ENCODE data around the gene DLG1.

DLG1 gene

GRCh38 chr3:197244751-197245150 lies 53.7 kb downstream of the DLG1 start:
- peaks cover 2% of the 10 kb centered on the region for H3K36me3 ChIP-seq (ENCODE audit: control insufficient read depth, insufficient read depth, low read length)
- H3K27me3 ChIP-seq (replicated peaks; ENCODE audit: control insufficient read depth, insufficient read depth, low read length) = no peaks in the 10 kb centered on the region
- DNase-seq (ENCODE audit: extremely low read depth, insufficient read length) = no peak
- no peak overlapping the region for H3K4me3 ChIP-seq (replicated peaks; ENCODE audit: low read depth, low read length)
- TF ChIP-seq CTCF (IDR thresholded peaks at IDR 0.05; ENCODE audit: insufficient read depth, low read length, poor library complexity, severe bottlenecking) = no peak

DNA sequence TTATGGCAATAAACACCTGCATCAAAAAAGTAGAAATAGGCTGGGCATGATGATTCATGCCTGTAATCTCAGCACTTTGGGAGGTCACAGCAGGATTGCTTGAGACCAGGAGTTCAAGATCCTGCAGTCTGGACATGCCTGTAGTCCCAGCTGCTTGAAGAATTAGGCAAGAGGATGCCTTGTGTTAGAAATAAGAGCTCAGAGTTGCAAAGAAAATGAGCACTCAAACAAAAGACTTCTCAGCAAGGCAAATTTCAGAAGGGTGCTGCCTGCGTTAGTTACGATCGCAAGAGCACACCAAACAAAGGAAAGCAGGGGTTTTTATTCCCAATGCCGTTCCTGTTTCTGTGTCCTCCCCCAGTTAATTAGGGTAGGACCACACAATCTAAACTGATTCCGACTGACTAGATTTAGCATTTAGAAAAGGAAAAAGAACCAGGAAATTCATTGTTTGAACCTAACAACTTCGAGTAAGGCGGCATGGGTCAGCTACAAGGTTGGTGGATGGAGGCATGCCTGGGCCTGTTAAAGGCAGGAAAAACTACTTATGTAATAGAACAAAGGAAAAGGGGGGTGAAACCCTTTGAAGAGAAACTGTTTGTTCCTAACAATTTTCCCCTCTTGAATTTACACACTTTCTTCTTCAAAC lies 55.5 kb downstream of the DLG1 start:
- TF ChIP-seq CTCF (IDR thresholded peaks at IDR 0.05; ENCODE audit: insufficient read depth, low read length, poor library complexity, severe bottlenecking) = no peak
- no peaks in the 10 kb centered on the region for H3K27me3 ChIP-seq (replicated peaks; ENCODE audit: control insufficient read depth, insufficient read depth, low read length)
- no peak overlapping the region for H3K4me3 ChIP-seq (replicated peaks; ENCODE audit: low read depth, low read length)
- DNase-seq (ENCODE audit: extremely low read depth, insufficient read length) = no peak
- peaks cover 2% of the 10 kb centered on the region for H3K36me3 ChIP-seq (ENCODE audit: control insufficient read depth, insufficient read depth, low read length)

DNA sequence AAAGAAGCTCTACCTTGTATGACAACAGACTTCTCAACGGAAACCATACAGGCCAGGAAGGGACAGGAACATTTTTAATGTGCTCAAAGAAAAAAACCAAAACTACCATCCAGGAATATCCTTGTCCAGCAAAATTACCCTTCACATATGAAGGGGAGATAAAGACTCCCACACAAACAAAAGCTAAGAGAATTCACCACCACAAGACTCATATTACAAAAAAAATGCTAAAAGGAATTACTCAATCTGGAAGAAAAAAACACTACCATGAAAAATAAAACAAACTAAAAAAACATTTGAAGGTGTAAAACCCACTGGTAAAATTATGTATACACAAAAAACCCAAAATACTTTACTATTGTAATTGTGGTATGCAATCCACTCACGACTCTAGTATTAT lies 57.2 kb downstream of the DLG1 start:
- H3K27me3 ChIP-seq (replicated peaks; ENCODE audit: control insufficient read depth, insufficient read depth, low read length) = no peaks in the 10 kb centered on the region

GRCh38 chr3:197239857-197240256 lies 58.6 kb downstream of the DLG1 start:
- no peak for DNase-seq (ENCODE audit: extremely low read depth, insufficient read length)
- no peak for TF ChIP-seq CTCF (IDR thresholded peaks at IDR 0.05; ENCODE audit: insufficient read depth, low read length, poor library complexity, severe bottlenecking)
- Histone ChIP-seq H3K27me3 (replicated peaks; ENCODE audit: control insufficient read depth, insufficient read depth, low read length) (no peaks in the 10 kb centered on the region), H3K4me3 (replicated peaks; ENCODE audit: low read depth, low read length) (no peak overlapping the region), H3K36me3 (ENCODE audit: control insufficient read depth, insufficient read depth, low read length) (peaks cover 2% of the 10 kb centered on the region)

More for the DNA sequence above, 57.2 kb downstream of the DLG1 start:
- no peak for TF ChIP-seq CTCF (IDR thresholded peaks at IDR 0.05; ENCODE audit: insufficient read depth, low read length, poor library complexity, severe bottlenecking)
- H3K4me3 ChIP-seq (replicated peaks; ENCODE audit: low read depth, low read length) = no peak overlapping the region
- peaks cover 2% of the 10 kb centered on the region for H3K36me3 ChIP-seq (ENCODE audit: control insufficient read depth, insufficient read depth, low read length)
- no peak for DNase-seq (ENCODE audit: extremely low read depth, insufficient read length)

DNA sequence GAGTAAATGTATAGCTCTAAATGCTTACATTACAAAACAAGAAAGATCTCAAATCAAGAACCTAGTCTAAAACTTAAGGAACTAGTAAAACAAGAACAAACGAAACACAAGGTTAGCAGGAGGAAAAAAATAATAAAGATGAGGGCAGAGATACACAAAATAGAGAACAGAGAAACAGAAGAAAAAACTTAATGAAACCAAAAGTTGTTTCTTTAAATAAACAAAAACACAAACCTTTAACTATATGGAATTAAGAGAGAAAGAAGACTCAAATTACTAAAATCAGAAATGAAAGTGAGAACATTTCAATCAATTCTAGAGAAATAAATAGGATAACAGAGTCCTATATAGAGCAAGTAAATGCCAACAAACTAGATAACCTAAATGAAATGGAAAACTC lies 59.6 kb downstream of the DLG1 start:
- DNase-seq (ENCODE audit: extremely low read depth, insufficient read length) = no peak
- Histone ChIP-seq H3K36me3 (ENCODE audit: control insufficient read depth, insufficient read depth, low read length) (no peaks in the 10 kb centered on the region; the same call in 1 of the 2 replicates), H3K27me3 (replicated peaks; ENCODE audit: control insufficient read depth, insufficient read depth, low read length) (no peaks in the 10 kb centered on the region), H3K4me3 (replicated peaks; ENCODE audit: low read depth, low read length) (no peak overlapping the region)
- no peak for TF ChIP-seq CTCF (IDR thresholded peaks at IDR 0.05; ENCODE audit: insufficient read depth, low read length, poor library complexity, severe bottlenecking)

DNA sequence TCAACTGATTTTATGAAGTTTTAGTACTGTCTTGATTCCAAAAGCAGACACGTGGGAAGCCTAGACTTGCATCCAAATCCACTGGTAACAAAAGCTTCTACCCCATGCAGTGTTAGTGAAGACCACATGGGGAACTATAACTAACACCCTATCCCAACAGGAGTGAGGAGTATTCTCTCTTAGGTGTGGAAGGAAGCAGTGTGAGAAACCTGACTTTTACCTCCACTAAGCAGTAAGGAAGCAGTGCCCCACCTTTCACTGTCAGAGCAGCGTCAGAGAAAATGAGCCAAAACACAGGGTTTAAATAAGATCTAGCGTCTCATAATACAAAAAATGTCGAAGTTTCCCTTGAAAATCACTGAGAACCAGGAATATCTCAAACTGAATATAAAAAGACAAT lies 60.5 kb downstream of the DLG1 start:
- H3K36me3 ChIP-seq (ENCODE audit: control insufficient read depth, insufficient read depth, low read length) = no peaks in the 10 kb centered on the region; the same call in none of the 2 replicates
- no peak for TF ChIP-seq CTCF (IDR thresholded peaks at IDR 0.05; ENCODE audit: insufficient read depth, low read length, poor library complexity, severe bottlenecking)
- no peak overlapping the region for H3K4me3 ChIP-seq (replicated peaks; ENCODE audit: low read depth, low read length)
- H3K27me3 ChIP-seq (replicated peaks; ENCODE audit: control insufficient read depth, insufficient read depth, low read length) = no peaks in the 10 kb centered on the region
- DNase-seq (ENCODE audit: extremely low read depth, insufficient read length) = no peak

Measured in GM06990 (cell line).